NCI-H748 treated with DMSO at 0.1 percent for 48 hours (cell line): ENCODE measurements around the gene TRIM72.
A peak's percentile ranks its signal among the peaks of the same experiment; 100 is the strongest.

Experiments used
- DNase-seq: peaks from one replicate; lab custom pipeline; 2025; lab: John Stamatoyannopoulos, UW

The TRIM72 gene

GRCh38 chr16:31213877-31214707, at the start of gene TRIM72:
Gene TRIM72 (plus strand): TSS chr16:31214119. CDS start chr16:31214739, 620 bp downstream.
- no peak for DNase-seq

- DNase-seq, result no peak
These were observed 46.6 kb upstream of the TRIM72 start for GRCh38 chr16:31167315-31167714.

- DNase-seq, result no peak
These were observed 45.1 kb upstream of the TRIM72 start for GRCh38 chr16:31168848-31169247.

GRCh38 chr16:31170048-31170447, 43.9 kb upstream of the TRIM72 start:
- peak; percentile 64 for DNase-seq

- DNase-seq, result no peak
These were observed 36.8 kb upstream of the TRIM72 start for GRCh38 chr16:31177136-31177535.

- DNase-seq, result no peak
These were observed 34.6 kb upstream of the TRIM72 start for GRCh38 chr16:31179219-31179746.

- peak; percentile 71 for DNase-seq
These were observed 34.0 kb upstream of the TRIM72 start, which contains the start of gene FUS for GRCh38 chr16:31179747-31180459. Gene FUS (plus strand): TSS chr16:31180139. CDS start chr16:31180215, 76 bp downstream.

- DNase-seq, result no peak
These were observed 32.7 kb upstream of the TRIM72 start for GRCh38 chr16:31181102-31181830.

GRCh38 chr16:31182391-31182790, 31.5 kb upstream of the TRIM72 start:
- no peak for DNase-seq

GRCh38 chr16:31183432-31184428, 30.2 kb upstream of the TRIM72 start:
- no peak for DNase-seq

GRCh38 chr16:31184888-31185287, 29.0 kb upstream of the TRIM72 start:
- DNase-seq, result no peak

GRCh38 chr16:31185339-31185738, 28.6 kb upstream of the TRIM72 start:
- DNase-seq, result no peak

- no peak for DNase-seq
These were observed 27.7 kb upstream of the TRIM72 start for GRCh38 chr16:31186176-31186575.

GRCh38 chr16:31186930-31187807, 26.8 kb upstream of the TRIM72 start:
- DNase-seq, result no peak

- DNase-seq, result no peak
These were observed 26.1 kb upstream of the TRIM72 start for GRCh38 chr16:31187808-31188189.

- DNase-seq, result no peak
These were observed 25.2 kb upstream of the TRIM72 start for GRCh38 chr16:31188450-31189411.

- no peak for DNase-seq
These were observed 24.5 kb upstream of the TRIM72 start for GRCh38 chr16:31189412-31189778.

- no peak for DNase-seq
These were observed 23.9 kb upstream of the TRIM72 start for GRCh38 chr16:31190061-31190460.
